Transverse colon (tissue), 4 donors: ENCODE results near the gene HDAC4. TPM values are rescaled to one million over a fixed set of nuclear protein-coding genes. Genes with fewer than 3 reads are reported as not detected.
A peak's percentile ranks its signal among the peaks of the same experiment; 100 is the strongest.

Source experiments
- DNase-seq: peaks from one replicate; pipeline ENCODE4 v3.0.0-alpha.2; 2019
- H3K27ac ChIP-seq, 4 donors: fragments of 200-600 bp; sonication (generic); 2 replicates each; pipeline ENCODE4 v1.5.1; 2016 to 2018; ENCODE audit warnings: inconsistent platforms in 4 of 4
- H3K27me3 ChIP-seq: fragments of 200-600 bp; sonication (generic); 2 replicates; pipeline ENCODE4 v1.5.1; 2017; ENCODE audit warnings: inconsistent platforms
- H3K36me3 ChIP-seq, 4 donors: fragments of 200-600 bp; sonication (generic); 2 replicates each; pipeline ENCODE4 v1.5.1; 2017 to 2019; ENCODE audit warnings: inconsistent platforms in 4 of 4
- H3K4me1 ChIP-seq, 4 donors: fragments of 200-600 bp; sonication (generic); 2 replicates each; pipeline ENCODE4 v1.5.1; 2017 to 2020; ENCODE audit warnings: inconsistent platforms in 4 of 4
- H3K4me3 ChIP-seq, 4 donors: fragments of 200-600 bp; sonication (generic); 1 replicate in 1 of 4; 2 replicates in 3 of 4; pipeline versions ENCODE4 v1.5.1 to v1.6.1; 2017 to 2019; ENCODE audit warnings: inconsistent platforms in 4 of 4
- H3K9me3 ChIP-seq, 2 donors: fragments of 200-600 bp; sonication (generic); 2 replicates each; pipeline ENCODE4 v1.5.1; 2017 to 2019; ENCODE audit warnings: inconsistent platforms in 2 of 2
- EP300 ChIP-seq: sonication (generic); formaldehyde crosslinking; IDR thresholded peaks from one replicate; pipeline ENCODE4 v1.6.1; 2017; ENCODE audit warnings: antibody characterized with exemption, low read depth
- POLR2A ChIP-seq: fragments of 450-650 bp; IDR thresholded peaks from one replicate; pipeline ENCODE4 v1.6.1; 2016; ENCODE audit warnings: antibody characterized with exemption, mild to moderate bottlenecking, moderate library complexity
- POLR2AphosphoS5 ChIP-seq, 3 donors: sonication (generic); formaldehyde crosslinking; IDR thresholded peaks; one replicate each; pipeline ENCODE4 v1.6.1; 2016; ENCODE audit warnings: antibody characterized with exemption in 3 of 3
- WGBS, 2 donors: methylation state at CpG; one replicate each; pipeline ENCODE4 v1.1.5; 2018; ENCODE audit warnings: low coverage in 1 of 2; 5-methylcytosine and 5-hydroxymethylcytosine counted together
- in situ Hi-C, 4 donors: fragments of 200-750 bp; cut with MboI; loops; one replicate each; pipeline versions ENCODE4 v1.15.0 to v1.15.1; 2017; ENCODE audit warnings: low sequenced_read_pairs in 3 of 4, low pct_ligation_motif_present in 1 of 4, low pct_unique_long_range_greater_than_20kb in 1 of 4
- intact Hi-C: fragments of 100-400 bp; cut with DNase I; formaldehyde crosslinking; loops from one replicate; pipeline ENCODE4 v1.15.1; 2023; ENCODE audit warnings: low total_unique reads
- total RNA-seq, 4 donors: library from RNA; depleted of rRNA; stranded (reverse); fragments of >200 nt; gene quantifications; one replicate each; pipeline ENCODE4 v1.1.0, GENCODE V29; 2016
- TF ChIP-seq, protein P1 (sequence below), 5 experiments: fragments of 200-600 bp in 3 of 5; fragments of 450-650 bp in 2 of 5; sonication (generic) in 3 of 5; IDR thresholded peaks; 1 replicate in 2 of 5; 2 replicates in 3 of 5; pipeline ENCODE4 v1.5.1; 2016 to 2017; ENCODE audit warnings: antibody characterized with exemption in 5 of 5, inconsistent platforms in 3 of 5, mild to moderate bottlenecking in 2 of 5, moderate library complexity in 1 of 5

HDAC4 gene
- total RNA-seq, 4 donors from 2014 or later, result 33.9 to 192 (median 112) TPM

- H3K4me1 ChIP-seq, result peaks cover 0 to 7% (median 5%) of the 10 kb centered on the region in 4 donors
- DNase-seq, result no peak
- TF ChIP-seq EP300 (no peak), POLR2AphosphoS5 (IDR thresholded peaks at IDR 0.05) (no peak), POLR2A (no peak)
- TF ChIP-seq, protein P1, sequence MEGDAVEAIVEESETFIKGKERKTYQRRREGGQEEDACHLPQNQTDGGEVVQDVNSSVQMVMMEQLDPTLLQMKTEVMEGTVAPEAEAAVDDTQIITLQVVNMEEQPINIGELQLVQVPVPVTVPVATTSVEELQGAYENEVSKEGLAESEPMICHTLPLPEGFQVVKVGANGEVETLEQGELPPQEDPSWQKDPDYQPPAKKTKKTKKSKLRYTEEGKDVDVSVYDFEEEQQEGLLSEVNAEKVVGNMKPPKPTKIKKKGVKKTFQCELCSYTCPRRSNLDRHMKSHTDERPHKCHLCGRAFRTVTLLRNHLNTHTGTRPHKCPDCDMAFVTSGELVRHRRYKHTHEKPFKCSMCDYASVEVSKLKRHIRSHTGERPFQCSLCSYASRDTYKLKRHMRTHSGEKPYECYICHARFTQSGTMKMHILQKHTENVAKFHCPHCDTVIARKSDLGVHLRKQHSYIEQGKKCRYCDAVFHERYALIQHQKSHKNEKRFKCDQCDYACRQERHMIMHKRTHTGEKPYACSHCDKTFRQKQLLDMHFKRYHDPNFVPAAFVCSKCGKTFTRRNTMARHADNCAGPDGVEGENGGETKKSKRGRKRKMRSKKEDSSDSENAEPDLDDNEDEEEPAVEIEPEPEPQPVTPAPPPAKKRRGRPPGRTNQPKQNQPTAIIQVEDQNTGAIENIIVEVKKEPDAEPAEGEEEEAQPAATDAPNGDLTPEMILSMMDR (IDR thresholded peaks at IDR 0.05), result no peak
- no peaks in the 10 kb centered on the region for H3K9me3 ChIP-seq
- WGBS, 2 donors, result 81 to 93% methylated on average over 5 to 6 of the region's 6 CpGs
- H3K27ac ChIP-seq, result no peak overlapping the region
- in situ Hi-C loops (loop anchor here in 1 of 4 donors (25.0 kb wide), 1 partner anchor 582 kb away; no protein-coding TSS in a partner anchor), intact Hi-C loops (loop anchor here (10.0 kb wide), 1 partner anchor 300 kb away; no protein-coding TSS in a partner anchor)
- H3K36me3 ChIP-seq, result no peaks in the 10 kb centered on the region
- H3K27me3 ChIP-seq, result no peaks in the 10 kb centered on the region
- no peak overlapping the region for H3K4me3 ChIP-seq
Measured at GRCh38 chr2:239405071-239405470, 4.3 kb upstream of the HDAC4 start.

- no peak overlapping the region for H3K4me3 ChIP-seq
- H3K36me3 ChIP-seq, result no peaks in the 10 kb centered on the region
- TF ChIP-seq EP300 (no peak), POLR2A (no peak), POLR2AphosphoS5 (IDR thresholded peaks at IDR 0.05) (no peak)
- TF ChIP-seq, protein P1 (IDR thresholded peaks at IDR 0.05), result no peak
- intact Hi-C loops (loop anchor here (10.0 kb wide), 1 partner anchor 298 kb away; no protein-coding TSS in a partner anchor), in situ Hi-C loops (loop anchor here in 1 of 4 donors (25.0 kb wide), 1 partner anchor 585 kb away; no protein-coding TSS in a partner anchor)
- no peak overlapping the region for H3K27ac ChIP-seq
- WGBS, 2 donors, result 96 to 100% methylated on average over 5 to 11 of the region's 11 CpGs
- no peaks in the 10 kb centered on the region for H3K27me3 ChIP-seq
- H3K4me1 ChIP-seq, result peaks cover 0 to 23% (median 15%) of the 10 kb centered on the region in 4 donors
- DNase-seq, result no peak
- no peaks in the 10 kb centered on the region for H3K9me3 ChIP-seq
Measured at GRCh38 chr2:239402666-239403065, 1.8 kb upstream of the HDAC4 start.

DNA sequence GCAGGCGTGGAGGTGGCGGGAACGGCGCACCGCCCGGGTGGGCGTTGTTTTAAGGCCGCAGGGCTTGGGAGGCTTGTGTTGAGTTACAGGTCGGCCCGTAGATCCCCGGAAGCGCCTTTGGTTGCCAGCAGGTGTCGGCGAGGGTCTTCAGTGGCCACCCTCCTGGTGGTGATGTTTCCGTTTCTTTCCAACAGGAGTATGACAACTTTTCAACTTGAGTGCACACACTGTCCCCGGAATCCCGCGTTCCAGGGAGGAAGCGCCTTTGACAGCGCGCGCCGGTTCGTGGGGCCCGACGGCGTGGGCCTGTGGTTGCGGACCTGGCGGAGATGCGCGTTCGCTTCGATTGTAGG, 1.0 kb upstream of the HDAC4 start:
- no peaks in the 10 kb centered on the region for H3K27me3 ChIP-seq
- H3K27ac ChIP-seq, result peak overlapping the region; percentile 96 to 98 (median 96)
- TF ChIP-seq, protein P1 (IDR thresholded peaks at IDR 0.05), result peak in 4 of 5 experiments; percentile 7 to 53 (median 21)
- no peak for TF ChIP-seq EP300
- H3K36me3 ChIP-seq, result no peaks in the 10 kb centered on the region
- WGBS, 2 donors, result 0% methylated on average over 25 of the region's 33 CpGs; no CpG with 5 or more reads in 1 of the 2 donors
- peaks cover 0 to 23% (median 15%) of the 10 kb centered on the region in 4 donors for H3K4me1 ChIP-seq
- in situ Hi-C loops, result loop anchor here in 1 of 4 donors (25.0 kb wide), 1 partner anchor 585 kb away; no protein-coding TSS in a partner anchor
- H3K4me3 ChIP-seq, result peak overlapping the region; percentile 44 to 80 (median 71)
- DNase-seq, result no peak
- H3K9me3 ChIP-seq, result no peaks in the 10 kb centered on the region
- intact Hi-C loops, result loop anchor here (10.0 kb wide), 1 partner anchor 297 kb away; no protein-coding TSS in a partner anchor

DNA sequence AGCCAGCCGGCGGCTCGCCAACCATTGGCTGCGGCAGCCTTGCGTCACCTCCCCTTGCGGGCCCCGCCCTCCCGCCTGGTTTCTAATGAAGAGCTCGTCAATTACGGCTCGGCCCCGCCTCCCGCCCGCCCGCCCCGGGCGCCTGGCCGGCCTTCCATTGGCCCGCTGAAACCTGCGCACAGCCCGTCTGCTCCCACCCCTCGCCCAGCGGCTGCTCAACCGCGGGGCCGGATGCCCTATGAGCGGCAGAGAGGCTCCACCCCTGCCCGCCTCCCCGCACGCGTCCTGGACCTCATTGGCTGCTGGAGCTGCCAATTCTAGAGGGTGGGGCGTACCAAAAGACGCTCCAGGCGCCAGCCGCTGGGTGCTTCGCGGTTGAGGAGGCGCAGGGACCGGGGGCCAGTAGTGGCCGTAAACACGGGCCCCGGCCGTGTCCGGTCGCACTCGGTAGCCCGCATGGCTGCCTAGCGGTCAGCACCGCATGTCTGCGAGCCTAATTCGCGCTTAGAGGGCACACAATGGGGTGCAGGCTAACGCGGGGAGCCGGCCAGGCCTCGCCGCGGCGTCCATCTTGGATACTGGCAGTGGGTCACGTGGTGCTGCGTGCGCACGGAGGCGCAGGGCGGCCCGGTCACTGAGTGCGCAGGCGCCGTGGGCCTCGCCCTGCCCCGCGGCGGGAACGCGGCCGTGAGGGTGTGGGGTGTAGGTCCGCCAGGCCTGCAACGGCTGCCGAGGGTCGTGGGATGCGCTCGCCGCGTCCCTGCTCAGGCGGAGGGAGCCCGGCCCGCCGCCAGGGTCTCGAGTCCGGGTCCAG, 454 bp upstream of the HDAC4 start:
- intact Hi-C loops (loop anchor here (10.0 kb wide), 1 partner anchor 296 kb away; no protein-coding TSS in a partner anchor), in situ Hi-C loops (loop anchor here in 1 of 4 donors (25.0 kb wide), 1 partner anchor 586 kb away; no protein-coding TSS in a partner anchor)
- DNase-seq, result peak; percentile 100
- WGBS, 2 donors, result 0% methylated on average over 38 of the region's 90 CpGs; no CpG with 5 or more reads in 1 of the 2 donors
- Histone ChIP-seq H3K27ac (peak overlapping the region; percentile 96 to 98 (median 96)), H3K4me3 (peak overlapping the region; percentile 44 to 82 (median 74)), H3K27me3 (no peaks in the 10 kb centered on the region), H3K9me3 (no peaks in the 10 kb centered on the region), H3K36me3 (no peaks in the 10 kb centered on the region), H3K4me1 (peaks cover 0 to 23% (median 15%) of the 10 kb centered on the region in 4 donors)
- TF ChIP-seq EP300 (no peak), POLR2AphosphoS5 (IDR thresholded peaks at IDR 0.05) (peak; percentile 95 to 99 (median 99)), POLR2A (peak; percentile 98)
- TF ChIP-seq, protein P1 (IDR thresholded peaks at IDR 0.05), result no peak
